Lower leg skin (tissue), 3 donors: Measurements from ENCODE around the gene ZIC4.

Experiments
- CTCF ChIP-seq, 3 donors: fragments of 450-650 bp; IDR thresholded peaks; one replicate each; pipeline ENCODE4 v1.5.1; 2016; ENCODE audit warnings: antibody characterized with exemption in 3 of 3, mild to moderate bottlenecking in 3 of 3, moderate library complexity in 2 of 3
- POLR2A ChIP-seq, 2 donors: fragments of 450-650 bp; IDR thresholded peaks; one replicate each; pipeline ENCODE4 v1.6.1; 2016 to 2017; ENCODE audit warnings: antibody characterized with exemption in 2 of 2, mild to moderate bottlenecking in 1 of 2, moderate library complexity in 1 of 2

GRCh38 chr3:147390589-147391569, 15.5 kb downstream of the ZIC4 start:
- no peak for TF ChIP-seq CTCF (IDR thresholded peaks at IDR 0.05)
- no peak for TF ChIP-seq POLR2A (IDR thresholded peaks at IDR 0.05)
